Fibroblast of skin of back (primary cell): ENCODE data around the gene SLC6A13.
A peak's percentile ranks its signal among the peaks of the same experiment; 100 is the strongest.
"Not testable (repeated sequence)": the region's sequence is repeated elsewhere in the genome, so short reads cannot be mapped to it uniquely, and the experiment has no call there.

Experiments used
- DNase-seq: peaks from one replicate; pipeline ENCODE4 v3.0.0-alpha.2; 2013

The SLC6A13 gene

GRCh38 chr12:232731-233614 lies 29.7 kb downstream of the SLC6A13 start:
- no peak for DNase-seq

DNA sequence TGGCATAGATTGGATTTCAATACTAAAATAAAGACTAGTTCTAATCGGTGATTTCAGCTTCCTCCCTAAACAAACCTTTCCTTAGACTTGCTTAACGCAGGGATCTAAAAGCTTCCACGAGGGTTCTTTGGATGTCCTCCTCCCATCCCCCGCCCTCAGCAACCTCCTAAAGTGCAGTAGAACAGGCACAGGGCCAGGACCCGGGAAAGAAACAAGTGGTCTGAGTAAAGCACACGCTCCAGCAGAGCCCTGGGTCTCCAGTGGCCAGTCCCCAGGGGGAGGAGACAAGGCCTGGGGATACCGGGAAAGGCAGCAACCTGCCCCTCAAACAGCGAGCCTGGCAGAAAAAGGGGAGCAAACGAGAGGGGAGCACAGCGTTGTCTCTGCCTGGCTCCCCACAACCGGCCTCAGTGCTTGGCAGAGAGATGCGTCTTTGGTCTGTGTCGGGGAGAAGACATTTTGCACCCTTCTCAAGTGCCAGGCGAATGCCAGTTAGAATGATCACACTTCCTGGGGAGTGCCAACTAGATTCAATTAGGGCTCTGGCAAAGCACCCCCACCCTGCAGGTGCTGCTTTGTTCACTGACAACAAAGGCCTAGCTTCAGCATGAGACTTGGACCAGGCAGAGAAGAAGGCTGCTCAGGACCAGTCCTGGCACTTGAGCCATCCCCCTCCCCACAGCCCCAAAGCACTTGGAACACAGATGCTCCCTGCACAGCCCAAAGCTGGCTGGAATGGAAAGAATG lies 31.5 kb downstream of the SLC6A13 start:
- no peak for DNase-seq

- DNase-seq, result no peak
Measured at GRCh38 chr12:229441-230191, 33.0 kb downstream of the SLC6A13 start.

GRCh38 chr12:228846-229200 lies 33.8 kb downstream of the SLC6A13 start:
- DNase-seq, result no peak

GRCh38 chr12:227923-228845 lies 34.5 kb downstream of the SLC6A13 start:
- no peak for DNase-seq

- no peak for DNase-seq
Measured at GRCh38 chr12:227286-227915, 35.2 kb downstream of the SLC6A13 start.

GRCh38 chr12:226401-226800 lies 36.2 kb downstream of the SLC6A13 start:
- no peak for DNase-seq

DNA sequence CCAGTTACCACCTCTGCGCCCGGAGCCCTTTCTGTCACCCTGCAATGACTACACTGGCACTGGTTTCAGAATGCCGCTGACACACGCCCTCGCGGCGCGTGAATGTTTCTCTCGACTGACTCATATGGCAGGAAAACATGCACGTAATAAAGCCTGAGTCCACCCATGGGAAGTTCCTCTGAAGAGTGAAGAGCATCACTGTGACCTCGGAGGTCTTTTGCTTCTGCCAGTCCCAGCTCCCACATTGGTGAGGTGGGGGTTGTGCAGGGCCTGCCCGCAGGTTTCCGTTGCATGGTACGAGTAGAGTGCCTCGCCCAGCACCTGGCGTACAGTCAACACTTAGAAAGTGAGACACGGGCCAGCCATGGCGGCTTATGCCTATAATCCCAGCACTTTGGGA lies 37.6 kb downstream of the SLC6A13 start:
- no peak for DNase-seq

- no peak for DNase-seq
Measured at GRCh38 chr12:224330-224729, 38.3 kb downstream of the SLC6A13 start.

DNA sequence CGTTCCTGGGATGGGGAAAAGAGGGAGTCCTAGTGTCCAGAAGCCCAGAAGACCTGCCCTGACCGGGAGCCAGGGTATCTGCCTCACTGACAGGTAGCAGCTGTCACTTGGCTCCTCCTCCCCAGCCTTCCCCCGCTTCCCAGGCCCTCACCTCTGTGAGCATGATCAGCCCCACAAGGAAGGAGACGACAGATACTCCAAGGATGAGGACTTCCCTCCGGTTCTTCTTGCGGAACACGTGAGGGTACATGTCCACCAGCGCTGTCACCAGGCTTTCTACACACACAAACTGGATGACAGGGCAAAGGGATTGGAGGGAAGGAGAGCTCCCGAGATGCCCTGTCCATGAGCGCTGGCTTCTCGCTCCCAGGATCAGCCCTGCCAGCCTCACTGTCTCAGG lies 38.8 kb downstream of the SLC6A13 start:
- DNase-seq, result no peak

- DNase-seq, result no peak
Measured at GRCh38 chr12:221736-222135, 40.9 kb downstream of the SLC6A13 start.

DNA sequence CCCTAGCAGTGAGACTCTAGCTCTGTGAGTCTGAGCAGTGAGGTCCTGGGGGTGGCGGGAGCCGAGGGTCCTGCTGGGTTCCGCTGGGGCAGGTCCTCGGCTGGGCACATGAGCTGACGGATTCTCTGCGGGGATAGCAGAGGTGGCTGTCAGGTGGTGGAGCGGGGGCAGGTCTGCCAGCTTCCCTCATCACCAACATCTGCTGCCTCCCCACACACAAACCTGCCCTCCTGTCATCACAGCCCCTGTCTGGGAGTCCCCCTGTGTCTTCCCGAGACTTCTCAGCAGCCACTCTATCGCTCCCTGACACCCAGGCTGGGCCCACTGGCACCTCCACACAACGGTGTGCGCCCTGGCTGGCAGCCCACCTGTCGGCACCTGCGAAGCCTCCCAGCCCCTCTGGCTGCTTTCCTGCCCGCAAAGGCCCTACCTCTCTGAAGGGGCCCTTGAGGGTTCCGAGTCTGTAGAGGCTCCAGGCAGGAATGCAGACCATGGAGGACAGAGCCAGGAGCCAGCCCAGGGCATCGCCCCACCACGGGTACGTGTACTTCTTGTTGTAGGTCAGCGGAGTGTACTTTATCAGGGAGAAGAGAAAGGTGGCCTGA lies 41.6 kb downstream of the SLC6A13 start:
- no peak for DNase-seq

GRCh38 chr12:220491-220890 lies 42.1 kb downstream of the SLC6A13 start:
- DNase-seq, result no peak

DNA sequence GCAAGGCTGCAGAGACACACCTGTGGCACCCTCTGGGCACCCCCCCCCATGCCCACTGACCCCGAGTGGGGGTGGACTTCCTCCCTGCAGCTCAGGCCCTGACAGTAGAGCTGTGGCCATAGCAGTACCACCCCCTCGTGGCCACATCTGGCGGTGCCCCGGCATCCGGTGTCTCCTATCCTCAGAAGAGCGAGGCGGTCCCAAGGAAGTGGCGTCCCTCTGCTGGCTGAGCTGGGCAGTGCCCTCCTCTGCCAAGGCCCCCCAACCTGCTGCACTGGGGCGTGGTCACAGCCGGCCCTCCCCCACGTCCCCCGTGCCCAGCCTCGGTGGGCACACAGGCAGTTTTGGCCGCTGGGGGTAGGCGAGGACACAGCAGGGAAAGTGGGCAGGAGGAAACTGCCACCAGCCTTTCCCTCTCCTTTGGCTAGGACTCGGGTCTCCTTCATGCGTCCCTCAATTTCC lies 42.7 kb downstream of the SLC6A13 start:
- peak; percentile 54 for DNase-seq

DNA sequence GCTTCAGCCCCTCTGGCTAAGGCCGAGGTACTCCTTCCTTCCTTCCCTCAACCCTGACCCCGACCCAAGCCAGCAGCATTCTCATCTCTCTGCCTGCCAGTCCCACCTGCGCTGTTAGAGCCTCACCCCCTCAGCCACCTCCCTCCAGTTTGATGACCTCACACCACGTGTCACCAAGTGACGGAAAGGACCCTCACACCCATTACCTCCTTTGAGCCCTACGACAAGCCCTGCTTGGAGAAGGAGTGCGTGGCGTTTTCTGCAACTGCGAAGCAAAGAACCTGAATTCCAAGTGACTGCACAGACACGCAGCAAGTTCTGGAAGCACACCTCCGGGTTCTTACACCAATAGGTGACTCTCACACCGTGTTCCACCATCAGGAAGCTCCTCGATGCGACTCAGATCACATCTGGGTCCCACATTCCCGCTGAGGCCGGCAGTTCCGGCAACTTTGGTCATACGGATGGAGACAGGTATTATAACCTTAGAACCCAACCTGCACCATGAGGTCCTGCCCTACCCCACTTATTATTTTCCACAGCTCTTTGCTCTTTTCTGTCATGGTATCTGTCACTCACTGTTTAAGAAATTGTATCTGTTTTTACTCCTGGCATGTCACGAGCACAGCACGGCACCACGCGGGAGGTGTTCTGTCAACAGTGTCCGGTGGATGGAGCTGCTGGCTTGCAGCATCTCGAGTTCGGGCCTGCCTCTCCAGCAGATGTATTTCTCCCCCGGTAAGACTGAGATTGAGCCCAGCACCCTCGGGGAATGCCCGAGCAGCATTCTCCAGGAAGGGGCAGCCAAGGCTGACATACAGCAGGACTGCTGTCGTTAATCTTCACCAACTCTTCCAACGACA lies 43.7 kb downstream of the SLC6A13 start:
- no peak for DNase-seq

GRCh38 chr12:218221-218620 lies 44.4 kb downstream of the SLC6A13 start:
- no peak for DNase-seq

- DNase-seq, result not testable (repeated sequence)
Measured at GRCh38 chr12:217029-217428, 45.6 kb downstream of the SLC6A13 start.

DNA sequence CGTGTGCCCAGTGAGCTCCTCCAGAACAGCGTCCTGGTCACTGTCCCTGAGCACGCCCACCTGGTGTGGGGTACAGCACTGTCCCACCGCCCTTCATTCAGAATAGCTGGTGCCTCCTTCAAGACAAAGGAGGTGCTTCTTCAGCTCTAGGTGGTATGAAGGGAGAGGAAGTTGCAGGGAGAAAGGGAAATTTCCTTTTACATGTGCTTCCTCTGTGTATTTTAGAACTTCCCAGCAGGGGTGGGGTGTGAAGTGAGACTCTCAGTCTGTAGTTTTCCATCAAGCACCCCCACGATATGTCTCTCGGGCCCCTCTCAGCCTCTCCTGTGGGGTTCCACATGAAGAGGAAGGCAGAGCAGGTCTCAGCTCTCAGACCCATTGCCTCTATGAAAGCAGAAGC lies 47.5 kb downstream of the SLC6A13 start:
- DNase-seq, result no peak

- no peak for DNase-seq
Measured at GRCh38 chr12:214003-214741, 48.5 kb downstream of the SLC6A13 start, which contains the start of gene SLC6A12. Gene SLC6A12, minus strand, starts transcription at chr12:214157. Its CDS starts 4,171 bp downstream, at chr12:209986.
